ENCODE data around the gene MRPS18C. TPM values are rescaled to one million over a fixed set of nuclear protein-coding genes. Genes with fewer than 3 reads are reported as not detected.

MRPS18C gene
- total RNA-seq, 1 donor from 2014 or later, result 27.3 TPM

DNA sequence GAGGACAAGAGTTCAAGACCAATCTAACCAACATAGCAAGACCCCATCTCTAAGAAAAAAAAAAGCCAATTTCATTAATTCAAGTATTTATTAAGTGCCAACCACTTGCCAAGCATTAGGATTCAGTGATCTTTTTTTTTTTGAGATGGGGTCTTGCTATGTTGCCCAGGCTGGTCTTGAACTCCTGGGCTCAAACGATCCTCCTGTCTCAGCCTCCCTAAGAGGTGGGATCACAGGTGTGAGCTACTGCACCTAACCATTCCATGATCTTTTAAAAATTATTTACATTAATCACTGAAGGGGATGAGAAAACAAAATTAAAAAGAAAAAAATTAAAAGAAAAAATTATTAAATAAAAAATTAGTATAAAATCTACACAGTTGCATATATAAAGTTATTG lies 24.7 kb upstream of the MRPS18C start:
- H3K27me3 Mint-ChIP-seq (ENCODE audit: unreplicated experiment), result no peaks in the 10 kb centered on the region

DNA sequence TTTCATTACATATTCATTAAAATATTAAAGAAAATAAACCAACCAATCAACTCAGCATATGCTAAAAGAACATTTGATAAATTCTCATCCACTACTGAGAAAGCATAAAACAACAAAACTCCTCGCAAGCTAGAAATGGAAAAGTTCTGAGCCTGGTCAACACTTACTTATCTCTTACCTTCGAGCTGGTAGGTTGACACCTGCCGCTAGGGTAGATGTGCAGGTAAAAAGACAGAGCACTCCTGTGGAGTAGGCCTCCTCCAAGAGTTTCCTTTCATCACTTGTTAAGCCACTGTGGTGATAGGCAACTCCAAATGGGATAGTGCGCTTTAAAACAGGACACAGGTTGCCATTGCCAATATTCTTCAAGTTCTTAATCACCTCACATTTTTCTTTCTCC lies 19.2 kb upstream of the MRPS18C start:
- no peak for DNase-seq
- no peaks in the 10 kb centered on the region for H3K4me1 Mint-ChIP-seq (ENCODE audit: low read depth, unreplicated experiment)
- H3K4me3 Mint-ChIP-seq (ENCODE audit: unreplicated experiment), result no peak overlapping the region
- no peak overlapping the region for H3K27ac Mint-ChIP-seq (ENCODE audit: unreplicated experiment)
- TF ChIP-seq, protein P1, sequence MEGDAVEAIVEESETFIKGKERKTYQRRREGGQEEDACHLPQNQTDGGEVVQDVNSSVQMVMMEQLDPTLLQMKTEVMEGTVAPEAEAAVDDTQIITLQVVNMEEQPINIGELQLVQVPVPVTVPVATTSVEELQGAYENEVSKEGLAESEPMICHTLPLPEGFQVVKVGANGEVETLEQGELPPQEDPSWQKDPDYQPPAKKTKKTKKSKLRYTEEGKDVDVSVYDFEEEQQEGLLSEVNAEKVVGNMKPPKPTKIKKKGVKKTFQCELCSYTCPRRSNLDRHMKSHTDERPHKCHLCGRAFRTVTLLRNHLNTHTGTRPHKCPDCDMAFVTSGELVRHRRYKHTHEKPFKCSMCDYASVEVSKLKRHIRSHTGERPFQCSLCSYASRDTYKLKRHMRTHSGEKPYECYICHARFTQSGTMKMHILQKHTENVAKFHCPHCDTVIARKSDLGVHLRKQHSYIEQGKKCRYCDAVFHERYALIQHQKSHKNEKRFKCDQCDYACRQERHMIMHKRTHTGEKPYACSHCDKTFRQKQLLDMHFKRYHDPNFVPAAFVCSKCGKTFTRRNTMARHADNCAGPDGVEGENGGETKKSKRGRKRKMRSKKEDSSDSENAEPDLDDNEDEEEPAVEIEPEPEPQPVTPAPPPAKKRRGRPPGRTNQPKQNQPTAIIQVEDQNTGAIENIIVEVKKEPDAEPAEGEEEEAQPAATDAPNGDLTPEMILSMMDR (IDR thresholded peaks at IDR 0.05; ENCODE audit: partially characterized antibody, unreplicated experiment), result no peak
- no peaks in the 10 kb centered on the region for H3K36me3 Mint-ChIP-seq (ENCODE audit: unreplicated experiment)
- H3K27me3 Mint-ChIP-seq (ENCODE audit: unreplicated experiment), result no peaks in the 10 kb centered on the region
- no peaks in the 10 kb centered on the region for H3K9me3 Mint-ChIP-seq (ENCODE audit: unreplicated experiment)

More for the DNA sequence above, 24.7 kb upstream of the MRPS18C start:
- Mint-ChIP-seq H3K9me3 (ENCODE audit: unreplicated experiment) (no peaks in the 10 kb centered on the region), H3K27ac (ENCODE audit: unreplicated experiment) (no peak overlapping the region), H3K4me3 (ENCODE audit: unreplicated experiment) (no peak overlapping the region), H3K36me3 (ENCODE audit: unreplicated experiment) (no peaks in the 10 kb centered on the region), H3K4me1 (ENCODE audit: low read depth, unreplicated experiment) (no peaks in the 10 kb centered on the region)
- no peak for DNase-seq
- TF ChIP-seq, protein P1 (IDR thresholded peaks at IDR 0.05; ENCODE audit: partially characterized antibody, unreplicated experiment), result no peak

DNA sequence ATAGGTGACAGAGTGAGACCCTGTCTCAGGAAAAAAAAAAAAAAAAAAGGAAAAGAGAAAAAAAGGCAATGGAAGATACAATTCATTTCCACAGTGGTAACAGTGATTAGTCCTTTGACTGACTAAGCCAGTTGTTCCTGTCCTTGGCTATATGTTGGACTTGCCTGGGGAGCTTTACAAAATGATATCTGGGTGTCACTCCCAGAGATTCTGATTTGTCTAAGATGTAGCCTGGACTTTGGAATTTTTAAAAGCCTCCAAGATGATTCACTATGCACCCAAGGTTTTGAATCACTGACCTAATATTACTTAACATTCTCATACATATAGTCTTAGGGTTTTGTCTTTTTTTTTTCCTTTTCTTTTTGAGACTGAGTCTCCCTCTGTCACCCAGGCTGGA lies 17.1 kb upstream of the MRPS18C start:
- Mint-ChIP-seq H3K27me3 (ENCODE audit: unreplicated experiment) (no peaks in the 10 kb centered on the region), H3K4me1 (ENCODE audit: low read depth, unreplicated experiment) (no peaks in the 10 kb centered on the region), H3K9me3 (ENCODE audit: unreplicated experiment) (no peaks in the 10 kb centered on the region), H3K27ac (ENCODE audit: unreplicated experiment) (no peak overlapping the region), H3K36me3 (ENCODE audit: unreplicated experiment) (no peaks in the 10 kb centered on the region), H3K4me3 (ENCODE audit: unreplicated experiment) (no peak overlapping the region)
- TF ChIP-seq, protein P1 (IDR thresholded peaks at IDR 0.05; ENCODE audit: partially characterized antibody, unreplicated experiment), result no peak
- DNase-seq, result no peak

DNA sequence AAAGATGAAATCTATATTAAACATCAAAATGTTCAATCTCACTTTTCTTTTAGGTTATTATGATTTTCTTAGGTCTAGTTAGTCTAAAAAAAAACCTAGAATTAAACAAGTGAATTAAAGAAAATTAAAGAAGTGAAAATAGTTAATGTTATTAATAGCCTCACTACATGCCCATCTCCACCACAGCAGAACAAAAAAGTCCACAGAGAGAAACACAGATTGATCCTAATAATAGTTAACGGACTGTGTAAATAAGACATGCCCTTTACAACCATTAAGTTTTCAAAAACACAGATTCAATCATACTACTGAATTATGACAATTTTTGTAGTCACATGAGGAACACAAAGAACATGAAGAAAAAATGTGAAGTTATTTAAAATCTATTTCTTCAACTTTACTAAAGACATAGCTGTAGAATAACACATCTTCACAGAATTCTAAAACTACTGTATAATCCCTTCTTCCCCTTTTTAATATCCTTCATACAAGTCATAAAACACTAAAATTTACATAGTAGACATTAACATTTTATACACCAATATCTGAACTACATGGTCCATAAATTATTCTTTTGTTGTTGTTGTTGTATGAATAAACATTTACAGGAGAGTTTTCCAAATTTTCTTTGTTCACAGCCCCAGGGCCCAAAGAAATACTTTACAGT lies 15.6 kb upstream of the MRPS18C start:
- Mint-ChIP-seq H3K27ac (ENCODE audit: unreplicated experiment) (no peak overlapping the region), H3K36me3 (ENCODE audit: unreplicated experiment) (no peaks in the 10 kb centered on the region), H3K4me1 (ENCODE audit: low read depth, unreplicated experiment) (no peaks in the 10 kb centered on the region), H3K27me3 (ENCODE audit: unreplicated experiment) (no peaks in the 10 kb centered on the region), H3K4me3 (ENCODE audit: unreplicated experiment) (no peak overlapping the region), H3K9me3 (ENCODE audit: unreplicated experiment) (no peaks in the 10 kb centered on the region)
- no peak for DNase-seq
- TF ChIP-seq, protein P1 (IDR thresholded peaks at IDR 0.05; ENCODE audit: partially characterized antibody, unreplicated experiment), result no peak

DNA sequence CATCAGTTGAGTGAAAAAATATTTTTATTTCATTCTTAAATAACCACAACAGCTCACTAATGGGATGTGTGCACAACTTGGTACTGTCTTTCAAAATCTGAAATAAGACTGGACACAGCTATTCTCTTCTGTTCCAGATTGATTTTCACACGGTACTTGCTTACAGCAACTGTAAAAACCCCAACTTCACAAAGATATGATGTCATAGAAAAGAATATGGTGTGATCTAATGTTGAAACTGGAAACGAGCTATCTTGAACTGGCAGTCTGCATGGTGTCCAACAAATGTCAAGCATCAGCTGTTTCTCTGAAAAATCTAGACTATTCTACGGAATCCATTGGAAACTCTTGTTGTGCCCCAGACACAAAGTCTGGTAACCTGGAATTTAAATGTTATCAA lies 15.0 kb upstream of the MRPS18C start:
- no peaks in the 10 kb centered on the region for H3K36me3 Mint-ChIP-seq (ENCODE audit: unreplicated experiment)
- no peak overlapping the region for H3K27ac Mint-ChIP-seq (ENCODE audit: unreplicated experiment)
- H3K9me3 Mint-ChIP-seq (ENCODE audit: unreplicated experiment), result no peaks in the 10 kb centered on the region
- TF ChIP-seq, protein P1 (IDR thresholded peaks at IDR 0.05; ENCODE audit: partially characterized antibody, unreplicated experiment), result no peak
- no peak for DNase-seq
- H3K4me1 Mint-ChIP-seq (ENCODE audit: low read depth, unreplicated experiment), result no peaks in the 10 kb centered on the region
- H3K4me3 Mint-ChIP-seq (ENCODE audit: unreplicated experiment), result no peak overlapping the region
- no peaks in the 10 kb centered on the region for H3K27me3 Mint-ChIP-seq (ENCODE audit: unreplicated experiment)
